Measurements from ENCODE around the gene ACTMAP.
"Not testable (repeated sequence)": the region's sequence is repeated elsewhere in the genome, so short reads cannot be mapped to it uniquely, and the experiment has no call there.

ACTMAP gene

DNA sequence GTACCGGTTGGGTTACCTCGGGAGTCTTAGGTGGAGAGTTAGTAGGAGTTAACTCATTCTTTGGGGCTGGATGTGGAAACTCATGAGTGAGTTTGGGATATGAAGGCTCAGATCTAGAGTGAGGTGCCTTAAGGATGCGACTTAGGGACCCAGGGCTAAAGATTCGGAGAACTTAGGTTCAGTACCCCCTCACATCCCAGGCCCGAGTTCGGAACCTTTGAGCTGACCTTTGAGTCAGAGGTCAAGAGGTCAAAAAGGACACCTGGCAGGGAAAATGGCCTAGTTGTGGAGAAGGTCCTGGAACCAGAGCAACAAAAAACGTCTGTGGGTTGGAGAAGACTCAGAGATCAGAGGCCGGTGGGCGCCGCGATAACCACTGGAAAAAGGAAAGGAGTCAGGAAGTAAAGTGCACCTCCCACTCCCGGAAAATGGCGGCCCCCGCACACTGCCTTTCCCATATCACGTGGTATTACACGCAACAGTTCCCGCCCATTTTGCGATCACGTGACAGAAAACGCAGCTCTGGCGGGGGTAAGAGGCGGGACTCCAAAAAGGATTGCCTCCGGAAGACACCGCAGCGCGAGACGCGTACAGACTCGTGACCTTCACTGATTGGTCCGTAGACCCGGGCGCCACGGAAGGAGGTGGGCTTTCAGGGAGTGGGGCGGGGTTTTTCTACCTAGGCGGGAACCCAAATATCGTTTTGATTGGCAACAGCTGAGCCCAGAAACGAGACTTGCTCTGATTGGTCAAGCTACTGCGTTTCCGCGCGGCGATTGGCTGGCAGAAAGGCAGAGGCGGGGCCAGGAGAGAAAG, at the start of gene ACTMAP:
ACTMAP (minus strand) TSS at position 420 of the 816 bp plus-strand sequence. CDS start 674 bp downstream, outside the sequence.
- peak within 1 kb of the TSS; percentile 95 for H3K4me3 Mint-ChIP-seq
- no peaks in the 10 kb centered on the region for H3K9me3 Mint-ChIP-seq
- no peaks in the 10 kb centered on the region for H3K27me3 Mint-ChIP-seq (ENCODE audit: low read depth)
- H3K36me3 Mint-ChIP-seq (ENCODE audit: low read depth): peaks cover 22% of the 10 kb centered on the region
- peaks cover 29% of the 10 kb centered on the region for H3K4me1 Mint-ChIP-seq (ENCODE audit: low read depth)
- H3K27ac Mint-ChIP-seq: peak within 1 kb of the TSS; percentile 97

GRCh38 chr19:40799558-40800338, 49.5 kb upstream of the ACTMAP start:
- H3K4me3 Mint-ChIP-seq: peak overlapping the region; percentile 96
- peaks cover 56% of the 10 kb centered on the region for H3K4me1 Mint-ChIP-seq (ENCODE audit: low read depth)
- H3K27ac Mint-ChIP-seq: peak overlapping the region; percentile 86
- no peaks in the 10 kb centered on the region for H3K27me3 Mint-ChIP-seq (ENCODE audit: low read depth)
- H3K36me3 Mint-ChIP-seq (ENCODE audit: low read depth): peaks cover 44% of the 10 kb centered on the region
- no peaks in the 10 kb centered on the region for H3K9me3 Mint-ChIP-seq

DNA sequence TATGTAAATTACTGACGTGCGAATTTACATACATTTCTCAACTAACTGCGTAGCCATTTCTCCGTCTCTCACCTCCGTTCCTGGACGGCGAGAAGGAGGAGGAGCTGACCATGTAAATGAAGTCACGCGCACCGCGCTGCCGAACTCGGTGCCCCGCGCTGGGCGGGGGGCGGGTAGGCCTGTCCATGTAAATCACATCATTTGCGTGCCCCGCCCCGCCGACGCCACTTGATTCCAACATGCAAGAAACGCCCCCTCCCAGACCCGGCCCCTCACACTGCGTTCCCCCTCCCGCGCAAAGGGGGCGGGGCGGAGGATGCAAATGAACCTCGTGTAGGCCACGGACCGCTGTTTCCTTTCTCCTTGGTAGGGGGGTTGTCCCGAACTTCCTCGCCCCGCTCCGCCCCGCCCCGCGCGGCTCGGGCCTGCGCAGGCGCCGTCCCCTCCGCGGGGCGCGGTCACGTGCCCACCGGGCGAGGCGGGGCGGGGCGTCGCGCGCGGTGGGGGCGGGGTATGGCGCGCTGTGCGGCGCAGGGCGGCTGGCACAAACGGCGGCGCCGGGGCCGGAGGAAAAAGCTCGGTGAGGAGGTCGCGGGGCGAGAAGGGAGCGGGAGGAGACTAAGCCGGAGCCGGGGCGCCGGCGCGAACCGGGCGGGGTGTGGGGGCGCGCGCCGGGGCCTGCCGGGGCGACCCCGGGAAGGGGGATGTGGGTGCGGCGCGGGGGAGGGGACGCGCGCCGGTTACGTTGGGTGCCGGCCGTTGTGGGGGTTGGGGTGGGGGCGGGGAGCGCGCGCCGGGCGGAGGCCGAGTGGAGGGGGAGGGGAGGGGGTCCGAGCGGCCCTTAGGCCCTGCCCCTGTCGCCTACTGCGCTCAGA, 48.6 kb upstream of the ACTMAP start, which contains the start of gene EGLN2:
EGLN2 (plus strand) TSS at position 509 of the 875 bp plus-strand sequence. CDS start 1,382 bp downstream, outside the sequence.
- peak within 1 kb of the TSS; percentile 93 for H3K27ac Mint-ChIP-seq
- no peaks in the 10 kb centered on the region for H3K9me3 Mint-ChIP-seq
- no peaks in the 10 kb centered on the region for H3K27me3 Mint-ChIP-seq (ENCODE audit: low read depth)
- H3K4me1 Mint-ChIP-seq (ENCODE audit: low read depth): peaks cover 47% of the 10 kb centered on the region
- peaks cover 40% of the 10 kb centered on the region for H3K36me3 Mint-ChIP-seq (ENCODE audit: low read depth)
- peak within 1 kb of the TSS; percentile 96 for H3K4me3 Mint-ChIP-seq

GRCh38 chr19:40797963-40798682, 47.8 kb upstream of the ACTMAP start:
- H3K27ac Mint-ChIP-seq: peak overlapping the region; percentile 93
- H3K4me3 Mint-ChIP-seq: peak overlapping the region; percentile 92
- peaks cover 34% of the 10 kb centered on the region for H3K36me3 Mint-ChIP-seq (ENCODE audit: low read depth)
- no peaks in the 10 kb centered on the region for H3K9me3 Mint-ChIP-seq
- no peaks in the 10 kb centered on the region for H3K27me3 Mint-ChIP-seq (ENCODE audit: low read depth)
- H3K4me1 Mint-ChIP-seq (ENCODE audit: low read depth): peaks cover 39% of the 10 kb centered on the region

- peaks cover 27% of the 10 kb centered on the region for H3K36me3 Mint-ChIP-seq (ENCODE audit: low read depth)
- H3K27me3 Mint-ChIP-seq (ENCODE audit: low read depth): no peaks in the 10 kb centered on the region
- H3K4me1 Mint-ChIP-seq (ENCODE audit: low read depth): peaks cover 34% of the 10 kb centered on the region
- H3K27ac Mint-ChIP-seq: peak overlapping the region; percentile 93
- no peaks in the 10 kb centered on the region for H3K9me3 Mint-ChIP-seq
- H3K4me3 Mint-ChIP-seq: no peak overlapping the region
Observed at GRCh38 chr19:40797166-40797962, 47.1 kb upstream of the ACTMAP start.

DNA sequence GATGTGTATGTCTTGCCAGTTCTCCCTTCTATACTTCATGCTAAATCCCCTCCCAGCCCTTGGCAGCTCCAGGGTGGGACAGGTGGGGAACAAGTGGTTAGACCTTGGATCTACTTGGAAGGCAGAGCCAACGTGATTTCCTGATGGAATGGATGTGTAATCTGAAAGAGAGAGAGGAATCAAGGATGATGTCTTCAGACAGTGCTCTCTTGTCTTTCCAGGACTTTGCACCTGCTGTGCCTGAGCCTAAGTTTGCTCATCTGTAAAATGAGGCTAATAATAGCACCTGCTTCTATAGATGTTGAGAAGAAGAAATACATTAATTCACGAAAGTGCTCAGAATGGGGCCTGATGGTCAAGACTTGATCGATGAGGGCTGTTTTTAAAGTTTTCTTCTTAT, 41.7 kb upstream of the ACTMAP start:
- peaks cover 18% of the 10 kb centered on the region for H3K4me1 Mint-ChIP-seq (ENCODE audit: low read depth)
- H3K9me3 Mint-ChIP-seq: no peaks in the 10 kb centered on the region
- H3K27me3 Mint-ChIP-seq (ENCODE audit: low read depth): no peaks in the 10 kb centered on the region
- no peak overlapping the region for H3K27ac Mint-ChIP-seq
- no peak overlapping the region for H3K4me3 Mint-ChIP-seq
- H3K36me3 Mint-ChIP-seq (ENCODE audit: low read depth): peaks cover 18% of the 10 kb centered on the region

DNA sequence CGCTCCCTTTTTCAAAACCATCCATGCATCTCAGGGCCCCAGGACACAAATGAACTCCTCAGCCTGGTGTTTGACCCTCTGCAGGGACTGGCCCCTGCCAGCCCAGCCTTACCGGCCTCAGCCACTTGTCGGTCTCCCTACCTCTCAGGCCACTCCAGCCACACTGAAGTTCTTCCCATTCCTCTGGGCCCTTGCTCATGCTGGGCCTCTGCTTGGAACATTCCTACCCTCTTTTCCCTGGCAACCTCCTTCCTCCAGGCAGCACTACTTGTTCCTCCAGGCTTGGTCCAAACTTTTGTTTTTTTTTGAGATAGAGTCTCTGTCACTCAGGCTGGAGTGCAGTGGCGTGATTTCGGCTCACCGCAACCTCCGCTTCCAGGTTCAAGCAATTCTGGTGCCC, 41.1 kb upstream of the ACTMAP start:
- H3K9me3 Mint-ChIP-seq: no peaks in the 10 kb centered on the region
- peaks cover 15% of the 10 kb centered on the region for H3K4me1 Mint-ChIP-seq (ENCODE audit: low read depth)
- H3K27ac Mint-ChIP-seq: no peak overlapping the region
- H3K36me3 Mint-ChIP-seq (ENCODE audit: low read depth): peaks cover 19% of the 10 kb centered on the region
- H3K27me3 Mint-ChIP-seq (ENCODE audit: low read depth): no peaks in the 10 kb centered on the region
- H3K4me3 Mint-ChIP-seq: no peak overlapping the region

GRCh38 chr19:40786060-40787037, 36.1 kb upstream of the ACTMAP start:
- Mint-ChIP-seq H3K9me3 (no peaks in the 10 kb centered on the region), H3K27me3 (ENCODE audit: low read depth) (no peaks in the 10 kb centered on the region), H3K4me3 (no peak overlapping the region), H3K4me1 (ENCODE audit: low read depth) (peaks cover 12% of the 10 kb centered on the region), H3K27ac (no peak overlapping the region), H3K36me3 (ENCODE audit: low read depth) (peaks cover 24% of the 10 kb centered on the region)

- peak overlapping the region; percentile 31 for H3K27ac Mint-ChIP-seq
- no peak overlapping the region for H3K4me3 Mint-ChIP-seq
- H3K4me1 Mint-ChIP-seq (ENCODE audit: low read depth): peaks cover 15% of the 10 kb centered on the region
- peaks cover 25% of the 10 kb centered on the region for H3K36me3 Mint-ChIP-seq (ENCODE audit: low read depth)
- no peaks in the 10 kb centered on the region for H3K27me3 Mint-ChIP-seq (ENCODE audit: low read depth)
- no peaks in the 10 kb centered on the region for H3K9me3 Mint-ChIP-seq
Observed at GRCh38 chr19:40785526-40785925, 35.2 kb upstream of the ACTMAP start.

- Mint-ChIP-seq H3K36me3 (ENCODE audit: low read depth) (peaks cover 20% of the 10 kb centered on the region), H3K4me1 (ENCODE audit: low read depth) (peaks cover 21% of the 10 kb centered on the region)
- not testable (repeated sequence) for H3K4me3 Mint-ChIP-seq; H3K27me3 Mint-ChIP-seq (ENCODE audit: low read depth); H3K9me3 Mint-ChIP-seq; H3K27ac Mint-ChIP-seq
Observed at GRCh38 chr19:40784146-40784545, 33.9 kb upstream of the ACTMAP start.

DNA sequence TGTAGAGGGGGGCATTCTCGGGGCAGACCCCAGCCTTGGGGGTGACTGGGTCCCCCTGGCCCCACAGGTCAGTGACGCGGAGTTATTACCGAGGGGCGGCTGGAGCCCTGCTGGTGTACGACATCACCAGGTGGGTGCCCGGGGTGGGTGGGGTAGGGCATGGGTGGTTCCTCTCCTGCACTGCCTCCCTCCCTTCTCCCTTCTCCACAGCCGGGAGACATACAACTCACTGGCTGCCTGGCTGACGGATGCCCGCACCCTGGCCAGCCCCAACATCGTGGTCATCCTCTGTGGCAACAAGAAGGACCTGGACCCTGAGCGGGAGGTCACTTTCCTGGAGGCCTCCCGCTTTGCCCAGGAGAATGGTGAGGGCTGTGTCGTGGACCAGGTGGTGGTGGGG, 33.4 kb upstream of the ACTMAP start:
- Mint-ChIP-seq H3K36me3 (ENCODE audit: low read depth) (peaks cover 20% of the 10 kb centered on the region), H3K4me1 (ENCODE audit: low read depth) (peaks cover 25% of the 10 kb centered on the region), H3K27me3 (ENCODE audit: low read depth) (no peaks in the 10 kb centered on the region), H3K27ac (no peak overlapping the region), H3K4me3 (no peak overlapping the region), H3K9me3 (no peaks in the 10 kb centered on the region)

GRCh38 chr19:40781140-40781539, 30.9 kb upstream of the ACTMAP start:
- peaks cover 21% of the 10 kb centered on the region for H3K36me3 Mint-ChIP-seq (ENCODE audit: low read depth)
- H3K9me3 Mint-ChIP-seq: no peaks in the 10 kb centered on the region
- no peak overlapping the region for H3K4me3 Mint-ChIP-seq
- H3K4me1 Mint-ChIP-seq (ENCODE audit: low read depth): peaks cover 37% of the 10 kb centered on the region
- no peaks in the 10 kb centered on the region for H3K27me3 Mint-ChIP-seq (ENCODE audit: low read depth)
- no peak overlapping the region for H3K27ac Mint-ChIP-seq
